Mammary epithelial cell (primary cell): Measurements from ENCODE around the gene ROM1.

ENCODE experiments used
- CTCF ChIP-seq, 2 donors: IDR thresholded peaks in 1 of 2; conservative IDR thresholded peaks in 1 of 2; 2 replicates each; pipeline ENCODE4 v1.5.1; 2011 to 2012; ENCODE audit warnings: inconsistent platforms in 2 of 2, low read length in 2 of 2, mild to moderate bottlenecking in 2 of 2, control low read depth in 1 of 2, low read depth in 1 of 2; ENCODE audit not compliant: insufficient read depth in 1 of 2; ENCODE audit errors: extremely low read depth in 1 of 2
- EZH2 ChIP-seq: IDR thresholded peaks from 2 replicates; pipeline ENCODE4 v1.6.1; 2012; ENCODE audit warnings: low read length, inconsistent platforms, borderline replicate concordance

GRCh38 chr11:62595124-62595523 is 17.9 kb upstream of the ROM1 start:
- no peak for TF ChIP-seq CTCF (conservative IDR thresholded peaks at IDR 0.05 in 1 of 2, IDR thresholded peaks at IDR 0.05 in 1 of 2; ENCODE audit: extremely low read depth in 1 of 2, insufficient read depth in 1 of 2, low read depth in 1 of 2, low read length in 2 of 2)
- TF ChIP-seq EZH2, result no peak
